Fibroblast of peridontal ligament (primary cell): ENCODE measurements around the gene AKIRIN2.

Source experiments
- DNase-seq: peaks from one replicate; pipeline ENCODE4 v3.0.0-alpha.2; 2010; ENCODE audit errors: extremely low read depth

Gene AKIRIN2

DNA sequence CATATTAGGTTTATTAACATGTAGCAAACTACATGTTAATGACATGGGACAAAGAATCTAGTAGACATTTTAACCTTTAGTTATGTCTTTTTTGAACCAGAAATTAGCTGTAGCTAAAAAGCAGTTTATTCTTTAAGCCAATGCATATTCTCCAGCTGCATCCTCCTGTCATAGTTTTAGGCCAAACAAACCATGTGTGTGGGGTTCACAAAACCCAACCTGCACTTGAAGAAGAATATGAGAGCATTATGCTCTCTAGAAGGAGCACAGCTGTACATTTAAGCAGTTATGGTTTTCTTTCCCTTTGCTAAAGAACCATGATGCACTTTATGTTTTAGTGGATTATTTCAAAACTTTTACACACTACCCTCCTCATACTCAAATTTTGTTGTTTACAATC is 46.2 kb downstream of the AKIRIN2 start:
- DNase-seq, result no peak

DNA sequence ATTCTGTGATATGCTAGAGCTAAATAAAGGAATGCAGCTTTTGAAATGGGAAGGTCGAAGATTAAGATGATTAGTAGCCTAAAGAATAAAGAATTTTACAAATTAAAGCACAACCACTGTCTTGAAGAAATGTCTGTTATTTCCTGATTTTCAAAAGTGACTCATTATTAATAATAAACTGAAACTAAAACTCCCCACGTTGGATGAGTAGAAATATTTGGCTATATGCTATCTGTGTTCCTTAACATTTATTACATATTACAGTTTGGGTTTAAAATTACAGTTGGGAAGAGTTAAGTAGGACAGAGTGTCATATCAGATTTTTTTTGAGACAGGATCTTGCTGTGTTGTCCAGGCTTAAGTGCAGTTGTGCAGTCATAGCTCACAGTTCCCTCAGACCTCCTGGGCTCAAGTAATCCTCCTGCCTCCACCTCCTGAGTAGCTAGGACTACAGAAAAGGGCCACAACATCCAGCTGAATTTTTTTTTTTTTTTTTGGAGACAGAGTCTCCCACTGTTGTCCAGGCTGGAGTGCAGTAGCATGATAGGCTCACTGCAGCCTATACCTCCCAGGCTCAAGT is 47.1 kb downstream of the AKIRIN2 start:
- DNase-seq, result no peak

DNA sequence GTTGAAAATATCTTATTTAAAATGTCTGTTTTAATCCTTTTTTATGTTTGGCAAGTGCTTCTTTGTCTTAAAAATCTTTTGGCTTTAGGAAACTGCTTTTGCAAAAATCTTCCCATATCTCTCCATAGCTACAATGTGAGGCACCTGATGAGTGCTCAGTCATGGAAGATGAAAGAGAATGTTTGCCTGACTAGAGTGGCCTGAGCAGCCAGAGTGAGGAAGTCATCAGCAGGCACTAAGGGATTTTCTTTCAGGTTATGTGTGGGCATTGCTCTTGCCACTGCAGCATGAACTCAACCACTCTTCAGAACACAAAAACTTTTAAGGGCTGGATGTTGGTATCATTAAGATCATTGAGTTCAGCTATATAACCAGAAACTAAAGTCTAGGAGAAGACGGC is 47.9 kb downstream of the AKIRIN2 start:
- DNase-seq, result no peak

DNA sequence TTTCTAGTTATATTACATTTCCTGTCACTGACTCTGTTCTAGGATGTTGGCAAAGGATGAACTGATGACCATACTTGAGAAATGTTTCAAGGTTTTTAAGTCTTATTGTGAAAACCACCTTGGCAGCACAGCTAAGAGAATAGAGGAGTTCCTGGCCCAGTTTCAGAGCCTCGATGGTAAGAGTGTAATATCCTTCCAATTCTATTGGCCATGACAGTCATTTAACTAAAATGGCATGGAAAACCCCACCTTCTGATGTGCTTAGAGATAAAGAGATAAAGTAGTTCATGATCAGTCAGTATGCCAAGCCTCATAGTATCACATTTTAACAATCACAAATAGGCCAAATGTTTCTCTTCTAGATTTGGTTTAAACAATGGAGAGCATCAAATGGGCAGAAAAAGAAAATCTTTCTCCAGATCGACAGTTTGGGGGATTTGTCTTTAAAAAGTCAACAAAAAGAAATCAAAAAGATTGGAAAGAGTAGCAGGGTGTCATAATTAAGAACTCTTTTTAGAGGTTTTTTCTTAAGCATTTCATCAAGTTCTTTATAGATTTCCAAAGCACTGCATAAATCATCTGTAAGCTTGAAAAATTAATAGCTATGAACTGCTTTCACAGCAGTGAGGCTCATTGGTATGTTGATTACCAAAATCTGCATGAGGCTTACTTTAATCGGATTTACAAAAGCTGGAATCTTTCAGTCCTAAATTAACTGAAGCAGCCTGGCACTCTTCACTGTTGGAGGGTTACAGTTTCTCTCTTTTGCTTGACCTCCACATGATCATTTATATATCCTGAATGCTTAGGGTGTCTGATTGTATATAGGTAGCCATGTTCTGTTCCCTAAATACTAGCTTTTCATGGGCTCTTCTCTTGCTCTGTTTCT is 48.7 kb downstream of the AKIRIN2 start:
- DNase-seq, result no peak

GRCh38 chr6:87645080-87645479 is 57.0 kb downstream of the AKIRIN2 start:
- no peak for DNase-seq

DNA sequence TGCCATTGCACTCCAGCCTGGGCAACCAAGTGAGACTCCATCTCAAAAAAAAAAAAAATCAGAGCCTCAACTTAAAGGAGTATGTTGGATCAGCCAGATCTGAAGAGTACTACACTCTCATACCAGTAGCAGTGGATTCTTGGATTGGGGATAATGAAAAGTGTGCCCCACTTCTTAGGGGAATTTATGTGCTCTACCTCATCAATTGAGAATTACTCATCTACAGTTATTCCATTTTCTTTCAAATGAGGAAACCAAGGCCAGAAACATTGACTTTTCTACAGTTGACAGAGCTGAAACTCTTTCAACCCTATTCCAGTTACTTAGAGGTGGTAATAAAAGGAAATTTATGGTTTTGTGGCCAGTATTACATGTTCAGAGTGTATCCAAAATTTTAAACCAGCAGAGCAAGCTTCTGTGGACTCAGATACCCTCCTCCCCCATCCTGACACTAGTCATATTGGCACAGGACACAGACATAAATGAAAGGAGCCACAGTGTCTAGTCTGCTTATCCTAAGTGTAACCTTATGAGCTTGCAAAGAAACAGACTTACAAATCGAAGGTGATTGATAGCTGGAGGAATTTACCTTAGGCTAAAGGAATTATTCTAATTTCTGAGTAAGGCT is 60.9 kb downstream of the AKIRIN2 start:
- no peak for DNase-seq

DNA sequence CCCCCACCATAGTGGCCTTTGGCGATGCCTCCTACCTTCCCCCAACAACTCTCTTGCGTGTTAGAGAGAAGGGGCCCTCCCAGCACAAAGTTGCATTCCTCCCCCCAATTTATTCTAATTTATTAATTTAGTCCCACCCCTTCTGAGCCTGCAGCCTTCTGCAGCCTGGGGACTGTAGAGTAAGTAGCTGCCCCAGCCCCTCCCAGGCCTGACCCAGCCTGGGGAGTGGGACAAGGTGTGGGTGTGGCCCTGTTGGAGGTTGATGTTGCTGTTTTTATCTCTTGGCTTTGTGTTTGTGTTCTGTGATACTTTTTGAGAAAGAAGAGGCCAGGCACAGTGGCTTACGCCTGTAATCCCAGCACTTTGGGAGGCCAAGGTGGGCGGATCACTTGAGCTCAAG is 62.7 kb downstream of the AKIRIN2 start:
- no peak for DNase-seq

GRCh38 chr6:87637106-87637505 is 64.9 kb downstream of the AKIRIN2 start:
- DNase-seq, result no peak

- no peak for DNase-seq
These were observed 65.7 kb downstream of the AKIRIN2 start for GRCh38 chr6:87636315-87636714.

- DNase-seq, result no peak
These were observed 68.2 kb downstream of the AKIRIN2 start for GRCh38 chr6:87633851-87634250.

DNA sequence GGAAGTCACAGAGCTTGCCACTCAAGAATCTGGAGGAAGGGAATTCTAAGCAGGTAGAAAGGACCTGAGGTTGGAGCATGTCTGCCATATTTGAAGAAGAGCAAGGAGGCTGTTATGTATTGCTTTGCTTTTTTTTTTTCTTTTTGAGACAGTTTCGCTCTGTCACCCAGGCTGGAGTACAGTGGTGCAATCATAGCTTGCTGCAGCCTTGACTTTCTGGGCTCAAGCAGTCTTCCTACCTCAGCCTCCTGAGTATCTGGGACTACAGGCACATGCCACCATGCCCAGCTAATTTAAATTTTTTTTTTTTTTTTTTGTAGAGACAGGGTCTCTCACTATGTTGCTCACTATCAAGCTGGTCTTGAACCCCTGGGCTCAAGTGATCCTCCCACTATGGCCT is 71.3 kb downstream of the AKIRIN2 start:
- DNase-seq, result no peak

DNA sequence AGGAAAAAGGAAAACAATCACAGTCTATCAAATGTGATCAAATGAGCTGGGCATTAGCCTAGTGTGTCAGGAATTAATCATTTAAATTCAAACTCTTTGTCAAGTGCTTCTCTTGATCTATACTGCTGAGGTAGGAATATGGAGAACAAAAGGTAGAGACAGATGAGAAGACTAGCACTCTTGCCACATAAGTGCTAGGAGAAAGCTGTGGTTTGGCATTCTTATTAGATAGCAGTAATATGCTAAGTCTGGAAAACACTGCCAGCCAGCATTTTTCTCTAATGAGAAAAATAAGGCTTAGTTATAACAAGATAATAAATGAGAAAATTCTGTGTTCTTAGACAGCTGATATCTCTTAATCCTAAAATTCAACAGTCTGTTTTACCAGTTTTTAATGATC is 73.2 kb downstream of the AKIRIN2 start:
- peak; percentile 60 for DNase-seq

- no peak for DNase-seq
These were observed 73.6 kb downstream of the AKIRIN2 start for GRCh38 chr6:87628424-87628823.
